Left colon (tissue), 2 donors: ENCODE data around the gene COL18A1. TPM values are rescaled to one million over a fixed set of nuclear protein-coding genes. Genes with fewer than 3 reads are reported as not detected.
"Not testable (repeated sequence)": the region's sequence is repeated elsewhere in the genome, so short reads cannot be mapped to it uniquely, and the experiment has no call there.

Experiments used
- ATAC-seq: fragments of 200-7000 bp; cut with Tn5 transposase; one replicate; pipeline ENCODE4 v1.9.1; 2020; ENCODE audit warnings: mild to moderate bottlenecking, moderate library complexity
- DNase-seq, 2 donors: peaks; one replicate each; pipeline ENCODE4 v3.0.0-alpha.2; 2020
- intact Hi-C, 2 donors: fragments of 100-400 bp; cut with DNase I in 1 of 2; cut with micrococcal nuclease in 1 of 2; formaldehyde crosslinking; loops; one replicate each; pipeline versions ENCODE4 v1.11.2 to v1.14.0; 2022; cut with DNase I, micrococcal nuclease
- total RNA-seq, 2 donors: library from RNA; stranded (reverse); fragmentation: NEBNext Ultra II Directional; extraction: Animal tissue kit (Norgen Biotek cat#: 25700); gene quantifications; one replicate each; pipeline ENCODE4 v1.2.1, GENCODE V29; 2021
- donor health status: DM: no; HTN: no; CAD: no.
- donor health status: DM: yes; HTN: yes; CAD: no.

Gene COL18A1
- total RNA-seq, 2 donors from 2014 or later: 10.6 to 17.0 TPM

- DNase-seq (no peak), ATAC-seq (no peak)
- intact Hi-C loops: no loop called here
These were observed 97.6 kb downstream of the COL18A1 start for GRCh38 chr21:45502600-45502999.

- ATAC-seq, intact Hi-C loops, DNase-seq: not testable (repeated sequence)
These were observed 98.3 kb downstream of the COL18A1 start for GRCh38 chr21:45503226-45503625.

- no peak for DNase-seq
These were observed 99.1 kb downstream of the COL18A1 start for GRCh38 chr21:45504021-45504515.

GRCh38 chr21:45504516-45505415 lies 99.8 kb downstream of the COL18A1 start:
- DNase-seq (no peak), ATAC-seq (no peak)
- intact Hi-C loops: no loop called here

More at GRCh38 chr21:45504021-45504515, 99.1 kb downstream of the COL18A1 start:
- ATAC-seq: no peak
- intact Hi-C loops: no loop called here

GRCh38 chr21:45505416-45506021 lies 100.6 kb downstream of the COL18A1 start:
- intact Hi-C loops: no loop called here
- ATAC-seq (peak; percentile 51), DNase-seq (peak in 1 of 2 donors; percentile 51)

GRCh38 chr21:45506241-45506817 lies 101.4 kb downstream of the COL18A1 start:
- DNase-seq (no peak), ATAC-seq (peak; percentile 24)
- intact Hi-C loops: no loop called here

GRCh38 chr21:45506836-45507522 lies 102.0 kb downstream of the COL18A1 start:
- ATAC-seq: peak; percentile 30
- peak in 1 of 2 donors; percentile 22 for DNase-seq
- intact Hi-C loops: no loop called here

- ATAC-seq (no peak), DNase-seq (no peak)
- intact Hi-C loops: no loop called here
These were observed 102.5 kb downstream of the COL18A1 start for GRCh38 chr21:45507523-45507875.

GRCh38 chr21:45507888-45508508 lies 103.0 kb downstream of the COL18A1 start:
- intact Hi-C loops: no loop called here
- DNase-seq (no peak), ATAC-seq (no peak)

GRCh38 chr21:45508607-45509565 lies 103.9 kb downstream of the COL18A1 start:
- no peak for ATAC-seq
- peak in 1 of 2 donors; percentile 16 for DNase-seq
- intact Hi-C loops: no loop called here

- DNase-seq (peak in 1 of 2 donors; percentile 18), ATAC-seq (no peak)
- intact Hi-C loops: no loop called here
These were observed 104.9 kb downstream of the COL18A1 start for GRCh38 chr21:45509566-45510465.

GRCh38 chr21:45510466-45510955 lies 105.5 kb downstream of the COL18A1 start:
- DNase-seq (no peak), ATAC-seq (no peak)

GRCh38 chr21:45511007-45511406 lies 106.0 kb downstream of the COL18A1 start:
- peak in 1 of 2 donors; percentile 20 for DNase-seq
- ATAC-seq: no peak
- intact Hi-C loops: no loop called here

More at GRCh38 chr21:45510466-45510955, 105.5 kb downstream of the COL18A1 start:
- intact Hi-C loops: no loop called here

GRCh38 chr21:45511661-45512431 lies 106.9 kb downstream of the COL18A1 start:
- intact Hi-C loops: no loop called here
- peak in 1 of 2 donors; percentile 17 for DNase-seq
- no peak for ATAC-seq

- intact Hi-C loops: no loop called here
- DNase-seq: peak in 1 of 2 donors; percentile 11
These were observed 107.6 kb downstream of the COL18A1 start for GRCh38 chr21:45512626-45513002.

More at GRCh38 chr21:45512626-45513002, 107.6 kb downstream of the COL18A1 start:
- ATAC-seq: no peak
